ENCODE measurements around the gene LDLRAD4. TPM values are rescaled to one million over a fixed set of nuclear protein-coding genes. Genes with fewer than 3 reads are reported as not detected.

Gene LDLRAD4
- total and polyA plus RNA-seq, 9 of the 15 experiments (the other 6 are each of a cell fraction or from before 2014, with no cell fraction given): 0.01 TPM; not detected in 8

DNA sequence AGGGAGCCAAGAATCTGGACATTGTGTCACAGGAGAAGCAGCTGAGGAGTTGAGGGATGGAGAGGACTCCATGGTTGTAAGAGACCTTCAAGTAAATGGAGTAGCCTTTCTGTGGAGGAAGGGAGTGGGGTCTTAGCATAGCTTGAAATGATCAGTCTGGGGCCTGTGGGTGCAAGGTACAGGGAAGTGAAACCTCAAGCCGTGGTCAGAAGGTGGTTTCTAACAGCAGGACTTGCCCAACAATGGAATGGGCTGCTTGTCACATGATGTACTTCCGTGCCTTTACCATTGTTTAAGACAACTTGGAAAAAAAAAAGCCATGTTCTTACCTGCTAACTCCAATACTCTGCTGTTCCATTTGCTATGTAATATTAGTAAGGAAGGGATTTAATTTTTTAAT lies 140.7 kb downstream of the LDLRAD4 start:
- Histone ChIP-seq H3K9me3 (replicated peaks; ENCODE audit: control insufficient read depth, insufficient read depth, low read depth, low read length) (no peaks in the 10 kb centered on the region), H2AFZ (ENCODE audit: low read depth, low read length) (no peak overlapping the region), H3K4me2 (ENCODE audit: insufficient read depth, low read length) (no peak overlapping the region), H3K79me2 (ENCODE audit: control insufficient read depth, insufficient read depth, low read length) (no peaks in the 10 kb centered on the region), H3K9me1 (ENCODE audit: control insufficient read depth, insufficient read depth, low read length) (no peaks in the 10 kb centered on the region), H3K27me3 (ENCODE audit: control insufficient read depth in 2 of 2, insufficient read depth in 2 of 2, low read length in 2 of 2) (peaks cover 7 to 9% of the 10 kb centered on the region in 2 experiments; a peak in 3 of 5 replicates), H3K9ac (ENCODE audit: insufficient read depth in 1 of 2, low read depth in 2 of 2, low read length in 2 of 2) (no peak overlapping the region), H3K36me3 (ENCODE audit: control insufficient read depth, insufficient read depth, low read length) (no peaks in the 10 kb centered on the region), H4K20me1 (replicated peaks; ENCODE audit: control insufficient read depth, insufficient read depth, low read length) (no peaks in the 10 kb centered on the region), H3K27ac (ENCODE audit: extremely low read depth, low read depth, low read length) (no peak overlapping the region), H3K4me1 (replicated peaks in 1 of 2; ENCODE audit: control insufficient read depth in 2 of 2, insufficient read depth in 2 of 2, low read length in 2 of 2) (no peaks in the 10 kb centered on the region), H3K4me3 (no peak overlapping the region)
- intact Hi-C loops (cut with micrococcal nuclease): no loop called here
- no TSS peak for BruUV-seq (replicated peaks)
- ATAC-seq: no peak
- ChIA-PET CTCF (ENCODE audit: low intra/inter-chr PET ratio) (no interaction called here), POLR2A (no interaction called here)
- no peak for DNase-seq (ENCODE audit: extremely low read depth in 1 of 4, low spot score in 3 of 4)
- in situ Hi-C loops (cut with MboI): no loop called here
- TF ChIP-seq GATAD2B (IDR thresholded peaks at IDR 0.05; ENCODE audit: borderline replicate concordance) (no peak), MAZ (CRISPR knock-in tag; conservative IDR thresholded peaks at IDR 0.05 in 1 of 2, IDR thresholded peaks at IDR 0.05 in 1 of 2) (no peak), ZBED1 (IDR thresholded peaks at IDR 0.05) (no peak), RUNX1 (IDR thresholded peaks at IDR 0.05; ENCODE audit: low read depth) (no peak), ZNF780A (CRISPR knock-in tag; IDR thresholded peaks at IDR 0.05) (no peak), MNT (conservative IDR thresholded peaks at IDR 0.05) (no peak), NCOA1 (IDR thresholded peaks at IDR 0.05; ENCODE audit: low read depth) (no peak), PKNOX1 (IDR thresholded peaks at IDR 0.05) (no peak), POLR2AphosphoS2 (IDR thresholded peaks at IDR 0.05; ENCODE audit: low read length) (no peak), ZNF76 (CRISPR knock-in tag; IDR thresholded peaks at IDR 0.05; ENCODE audit: borderline replicate concordance) (no peak)
- TF ChIP-seq, protein P1, sequence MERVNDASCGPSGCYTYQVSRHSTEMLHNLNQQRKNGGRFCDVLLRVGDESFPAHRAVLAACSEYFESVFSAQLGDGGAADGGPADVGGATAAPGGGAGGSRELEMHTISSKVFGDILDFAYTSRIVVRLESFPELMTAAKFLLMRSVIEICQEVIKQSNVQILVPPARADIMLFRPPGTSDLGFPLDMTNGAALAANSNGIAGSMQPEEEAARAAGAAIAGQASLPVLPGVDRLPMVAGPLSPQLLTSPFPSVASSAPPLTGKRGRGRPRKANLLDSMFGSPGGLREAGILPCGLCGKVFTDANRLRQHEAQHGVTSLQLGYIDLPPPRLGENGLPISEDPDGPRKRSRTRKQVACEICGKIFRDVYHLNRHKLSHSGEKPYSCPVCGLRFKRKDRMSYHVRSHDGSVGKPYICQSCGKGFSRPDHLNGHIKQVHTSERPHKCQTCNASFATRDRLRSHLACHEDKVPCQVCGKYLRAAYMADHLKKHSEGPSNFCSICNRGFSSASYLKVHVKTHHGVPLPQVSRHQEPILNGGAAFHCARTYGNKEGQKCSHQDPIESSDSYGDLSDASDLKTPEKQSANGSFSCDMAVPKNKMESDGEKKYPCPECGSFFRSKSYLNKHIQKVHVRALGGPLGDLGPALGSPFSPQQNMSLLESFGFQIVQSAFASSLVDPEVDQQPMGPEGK (CRISPR knock-in tag; IDR thresholded peaks at IDR 0.05; ENCODE audit: borderline replicate concordance): no peak
- TF ChIP-seq, protein P2, sequence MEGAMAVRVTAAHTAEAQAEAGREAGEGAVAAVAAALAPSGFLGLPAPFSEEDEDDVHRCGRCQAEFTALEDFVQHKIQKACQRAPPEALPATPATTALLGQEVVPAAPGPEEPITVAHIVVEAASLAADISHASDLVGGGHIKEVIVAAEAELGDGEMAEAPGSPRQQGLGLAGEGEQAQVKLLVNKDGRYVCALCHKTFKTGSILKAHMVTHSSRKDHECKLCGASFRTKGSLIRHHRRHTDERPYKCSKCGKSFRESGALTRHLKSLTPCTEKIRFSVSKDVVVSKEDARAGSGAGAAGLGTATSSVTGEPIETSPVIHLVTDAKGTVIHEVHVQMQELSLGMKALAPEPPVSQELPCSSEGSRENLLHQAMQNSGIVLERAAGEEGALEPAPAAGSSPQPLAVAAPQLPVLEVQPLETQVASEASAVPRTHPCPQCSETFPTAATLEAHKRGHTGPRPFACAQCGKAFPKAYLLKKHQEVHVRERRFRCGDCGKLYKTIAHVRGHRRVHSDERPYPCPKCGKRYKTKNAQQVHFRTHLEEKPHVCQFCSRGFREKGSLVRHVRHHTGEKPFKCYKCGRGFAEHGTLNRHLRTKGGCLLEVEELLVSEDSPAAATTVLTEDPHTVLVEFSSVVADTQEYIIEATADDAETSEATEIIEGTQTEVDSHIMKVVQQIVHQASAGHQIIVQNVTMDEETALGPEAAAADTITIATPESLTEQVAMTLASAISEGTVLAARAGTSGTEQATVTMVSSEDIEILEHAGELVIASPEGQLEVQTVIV (CRISPR knock-in tag; IDR thresholded peaks at IDR 0.05; ENCODE audit: borderline replicate concordance): no peak
- WGBS (ENCODE audit: insufficient coverage, low coverage, missing lambda C conversion rate): 0% methylated on average over 2 of the region's 2 CpGs
- FAIRE-seq: no peak

Measured in K562 (cell line).